Muscle layer of duodenum (tissue), 2 donors: ENCODE results near the gene DEDD.
A peak's percentile ranks its signal among the peaks of the same experiment; 100 is the strongest.

Experiments used
- H3K27ac ChIP-seq: one replicate; pipeline ENCODE4 v1.7.0; 2013; ENCODE audit warnings: mild to moderate bottlenecking, low read length
- H3K27me3 ChIP-seq: one replicate; pipeline ENCODE4 v1.7.0; 2013; ENCODE audit warnings: low read depth, mild to moderate bottlenecking, control low read depth, low read length
- H3K36me3 ChIP-seq, 2 donors: one replicate each; pipeline ENCODE4 v1.7.0; 2013; ENCODE audit warnings: low read length in 2 of 2, control low read depth in 1 of 2, mild to moderate bottlenecking in 1 of 2; ENCODE audit not compliant: insufficient read depth in 2 of 2, control insufficient read depth in 1 of 2
- H3K4me1 ChIP-seq, 2 donors: one replicate each; pipeline ENCODE4 v1.7.0; 2013; ENCODE audit warnings: low read length in 2 of 2, mild to moderate bottlenecking in 2 of 2, control low read depth in 1 of 2, moderate library complexity in 1 of 2; ENCODE audit not compliant: insufficient read depth in 2 of 2, control insufficient read depth in 1 of 2
- H3K4me3 ChIP-seq, 2 donors: one replicate each; pipeline ENCODE4 v1.7.0; 2013; ENCODE audit warnings: low read length in 2 of 2, low read depth in 1 of 2, mild to moderate bottlenecking in 1 of 2
- H3K9me3 ChIP-seq, 2 donors: one replicate each; pipeline ENCODE4 v1.7.0; 2013; ENCODE audit warnings: low read length in 2 of 2, control low read depth in 1 of 2, mild to moderate bottlenecking in 1 of 2; ENCODE audit not compliant: control insufficient read depth in 1 of 2
- donor health status: healthy.

The DEDD gene, protein sequence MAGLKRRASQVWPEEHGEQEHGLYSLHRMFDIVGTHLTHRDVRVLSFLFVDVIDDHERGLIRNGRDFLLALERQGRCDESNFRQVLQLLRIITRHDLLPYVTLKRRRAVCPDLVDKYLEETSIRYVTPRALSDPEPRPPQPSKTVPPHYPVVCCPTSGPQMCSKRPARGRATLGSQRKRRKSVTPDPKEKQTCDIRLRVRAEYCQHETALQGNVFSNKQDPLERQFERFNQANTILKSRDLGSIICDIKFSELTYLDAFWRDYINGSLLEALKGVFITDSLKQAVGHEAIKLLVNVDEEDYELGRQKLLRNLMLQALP

GRCh38 chr1:161132410-161133219, at the start of gene DEDD:
TSS of gene DEDD (minus strand) at chr1:161132667. CDS start at chr1:161124462, 8,205 bp downstream.
- peaks cover 18 to 32% of the 10 kb centered on the region in 2 donors for H3K36me3 ChIP-seq
- no peaks in the 10 kb centered on the region for H3K27me3 ChIP-seq
- no peaks in the 10 kb centered on the region for H3K9me3 ChIP-seq
- H3K4me3 ChIP-seq = peak within 1 kb of the TSS; percentile 86 to 98
- H3K4me1 ChIP-seq = peaks cover 10 to 58% of the 10 kb centered on the region in 2 donors
- peak within 1 kb of the TSS; percentile 99 for H3K27ac ChIP-seq

- H3K27me3 ChIP-seq = no peaks in the 10 kb centered on the region
- H3K36me3 ChIP-seq = no peaks in the 10 kb centered on the region
- H3K27ac ChIP-seq = no peak overlapping the region
- no peaks in the 10 kb centered on the region for H3K9me3 ChIP-seq
- peaks cover 0 to 18% of the 10 kb centered on the region in 2 donors for H3K4me1 ChIP-seq
- no peak overlapping the region for H3K4me3 ChIP-seq
Measured at GRCh38 chr1:161182214-161182613, 49.7 kb upstream of the DEDD start.

GRCh38 chr1:161180639-161181038, 48.2 kb upstream of the DEDD start:
- H3K9me3 ChIP-seq = no peaks in the 10 kb centered on the region
- H3K27ac ChIP-seq = no peak overlapping the region
- H3K36me3 ChIP-seq = peaks cover 0 to 2% of the 10 kb centered on the region in 2 donors
- H3K4me1 ChIP-seq = peaks cover 12 to 17% of the 10 kb centered on the region in 2 donors
- H3K27me3 ChIP-seq = no peaks in the 10 kb centered on the region
- no peak overlapping the region for H3K4me3 ChIP-seq

- no peak overlapping the region for H3K27ac ChIP-seq
- no peaks in the 10 kb centered on the region for H3K9me3 ChIP-seq
- H3K4me1 ChIP-seq = peaks cover 14 to 16% of the 10 kb centered on the region in 2 donors
- H3K36me3 ChIP-seq = peaks cover 8 to 12% of the 10 kb centered on the region in 2 donors
- H3K27me3 ChIP-seq = no peaks in the 10 kb centered on the region
- no peak overlapping the region for H3K4me3 ChIP-seq
Measured at GRCh38 chr1:161179698-161180097, 47.2 kb upstream of the DEDD start.

DNA sequence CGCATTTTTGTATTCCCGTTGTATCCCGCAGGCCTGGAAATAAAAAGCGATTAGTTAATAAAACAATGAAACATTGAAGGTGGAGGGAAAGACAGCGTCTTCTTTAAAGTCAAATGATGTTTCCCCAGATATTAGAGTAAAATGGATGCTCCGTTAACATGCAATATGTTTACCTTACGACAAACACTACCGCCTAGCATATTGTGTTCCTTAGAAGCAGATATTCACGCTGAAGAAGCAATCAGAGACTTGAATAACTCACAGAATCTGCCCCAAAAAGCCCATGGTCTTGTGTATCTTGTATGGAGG, 45.4 kb upstream of the DEDD start:
- Histone ChIP-seq H3K4me3 (peak overlapping the region; percentile 72 to 95), H3K9me3 (no peaks in the 10 kb centered on the region), H3K4me1 (peaks cover 18 to 21% of the 10 kb centered on the region in 2 donors)

GRCh38 chr1:161177112-161177935, 44.9 kb upstream of the DEDD start, which contains the start of gene B4GALT3:
TSS of gene B4GALT3 (minus strand) at chr1:161177507. CDS start at chr1:161176060, 1,447 bp downstream.
- Histone ChIP-seq H3K4me3 (peak within 1 kb of the TSS; percentile 72 to 95), H3K36me3 (peaks cover 27 to 32% of the 10 kb centered on the region in 2 donors), H3K9me3 (no peaks in the 10 kb centered on the region), H3K27ac (peak within 1 kb of the TSS; percentile 96), H3K4me1 (peaks cover 21 to 23% of the 10 kb centered on the region in 2 donors), H3K27me3 (no peaks in the 10 kb centered on the region)

More for the DNA sequence above, 45.4 kb upstream of the DEDD start:
- H3K27me3 ChIP-seq = no peaks in the 10 kb centered on the region
- peak overlapping the region; percentile 96 for H3K27ac ChIP-seq
- H3K36me3 ChIP-seq = peaks cover 21 to 27% of the 10 kb centered on the region in 2 donors

DNA sequence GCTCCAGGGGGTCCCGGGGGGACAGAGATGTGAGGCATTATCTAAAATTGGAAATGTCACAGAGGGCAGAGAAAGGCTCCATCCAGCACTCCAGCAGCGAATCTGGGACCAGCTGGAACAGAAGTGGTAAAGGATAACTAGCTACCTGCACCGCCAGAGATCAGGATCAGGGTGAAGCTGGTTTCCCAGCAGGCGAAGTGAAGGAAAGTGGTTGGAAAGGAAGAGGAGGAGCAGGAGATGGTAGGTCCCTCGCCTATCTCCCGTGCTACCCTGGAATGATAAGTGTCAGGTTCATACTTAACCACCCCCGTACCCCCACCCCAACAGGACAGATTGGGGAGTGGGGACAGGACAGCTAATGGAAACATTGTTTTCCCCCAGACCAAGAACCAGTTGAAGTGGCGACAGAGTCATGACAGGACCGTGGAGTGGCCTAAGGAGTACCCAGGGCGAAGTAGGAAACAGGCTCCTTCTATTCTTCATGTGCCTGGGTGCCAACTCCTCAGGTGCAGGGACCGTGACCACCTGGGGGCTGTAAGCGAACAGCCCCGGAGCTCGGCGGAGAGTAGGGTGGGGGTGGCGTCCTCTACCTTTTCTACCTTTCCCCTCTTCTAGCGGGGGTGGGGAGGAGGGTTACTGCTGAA, 44.1 kb upstream of the DEDD start:
- H3K27ac ChIP-seq = peak overlapping the region; percentile 96
- peaks cover 34 to 39% of the 10 kb centered on the region in 2 donors for H3K36me3 ChIP-seq
- peaks cover 21 to 24% of the 10 kb centered on the region in 2 donors for H3K4me1 ChIP-seq
- H3K4me3 ChIP-seq = peak overlapping the region; percentile 72 to 95
- H3K27me3 ChIP-seq = no peaks in the 10 kb centered on the region
- no peaks in the 10 kb centered on the region for H3K9me3 ChIP-seq

DNA sequence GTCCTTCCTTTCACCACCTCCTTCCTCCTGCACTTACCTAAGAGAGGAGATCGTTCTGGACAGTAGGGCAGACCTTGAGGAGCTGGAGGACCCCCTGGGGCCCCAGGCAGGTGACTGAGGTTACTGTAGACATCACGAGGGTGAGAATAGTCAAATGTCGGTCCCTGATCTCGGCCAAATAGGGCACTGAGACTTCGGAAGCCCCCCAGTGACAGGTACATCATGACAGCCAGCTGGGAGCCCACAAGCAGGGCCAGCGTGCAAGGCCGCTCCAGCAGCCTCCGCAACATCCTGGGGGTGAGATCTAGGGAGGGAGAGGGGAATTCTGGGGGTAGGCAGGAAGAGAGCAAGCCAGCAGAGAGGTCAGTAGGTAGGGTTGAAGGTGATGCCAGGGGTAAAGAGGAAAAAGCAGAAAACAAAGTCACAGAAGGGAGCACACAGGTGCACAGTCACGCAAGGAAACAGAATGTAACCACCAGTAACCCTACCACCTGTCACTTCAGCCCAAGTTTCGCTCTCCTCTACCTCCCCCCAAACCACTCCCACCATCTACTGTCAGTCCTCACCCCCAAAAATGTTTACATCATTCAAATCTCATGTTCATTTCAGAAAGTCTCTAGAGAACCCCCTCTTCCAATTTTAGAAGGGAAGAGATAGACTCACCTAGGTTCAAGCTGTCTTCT, 43.4 kb upstream of the DEDD start:
- Histone ChIP-seq H3K36me3 (peaks cover 41 to 46% of the 10 kb centered on the region in 2 donors), H3K27ac (peak overlapping the region; percentile 96), H3K4me3 (peak overlapping the region; percentile 72 to 95), H3K27me3 (no peaks in the 10 kb centered on the region), H3K4me1 (peaks cover 21 to 24% of the 10 kb centered on the region in 2 donors), H3K9me3 (no peaks in the 10 kb centered on the region)

DNA sequence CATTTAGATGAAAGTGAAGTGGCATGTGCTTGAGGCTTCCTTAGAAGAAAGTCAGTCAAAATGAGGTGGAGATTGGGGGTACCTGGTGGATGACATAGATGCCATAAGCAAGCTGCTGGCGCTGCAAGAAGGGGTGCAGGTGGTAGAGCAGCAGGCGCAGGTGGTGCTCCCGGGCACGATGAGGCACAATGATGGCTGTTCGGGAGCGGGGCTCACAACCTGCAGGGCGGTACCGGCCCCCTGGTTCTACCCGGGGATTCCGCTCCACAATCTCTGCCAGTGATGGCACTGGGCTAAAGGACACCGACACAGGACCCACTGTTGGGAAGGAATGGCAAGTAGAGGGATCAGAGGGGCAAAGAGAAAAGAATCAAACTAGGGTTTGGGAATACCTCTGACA, 42.4 kb upstream of the DEDD start:
- H3K27me3 ChIP-seq = no peaks in the 10 kb centered on the region
- no peak overlapping the region for H3K4me3 ChIP-seq
- H3K27ac ChIP-seq = no peak overlapping the region
- H3K36me3 ChIP-seq = peaks cover 48 to 56% of the 10 kb centered on the region in 2 donors
- H3K4me1 ChIP-seq = peaks cover 21 to 24% of the 10 kb centered on the region in 2 donors
- no peaks in the 10 kb centered on the region for H3K9me3 ChIP-seq

GRCh38 chr1:161173711-161174110, 41.2 kb upstream of the DEDD start:
- Histone ChIP-seq H3K36me3 (peaks cover 52 to 66% of the 10 kb centered on the region in 2 donors), H3K4me3 (no peak overlapping the region), H3K27ac (peak overlapping the region; percentile 46), H3K27me3 (no peaks in the 10 kb centered on the region), H3K9me3 (no peaks in the 10 kb centered on the region), H3K4me1 (peaks cover 21 to 24% of the 10 kb centered on the region in 2 donors)
